Epithelial cell of proximal tubule (primary cell): ENCODE results near the gene SNX24. TPM values are rescaled to one million over a fixed set of nuclear protein-coding genes. Genes with fewer than 3 reads are reported as not detected.

ENCODE experiments used
- DNase-seq: peaks from one replicate; pipeline ENCODE4 v3.0.0-alpha.2; 2011; ENCODE audit warnings: low read depth
- H3K4me3 ChIP-seq: 2 replicates; pipeline ENCODE4 v1.5.1; 2011; ENCODE audit warnings: low read depth, mild to moderate bottlenecking, low read length
- CTCF ChIP-seq: conservative IDR thresholded peaks from 2 replicates; pipeline ENCODE4 v1.5.1; 2012; ENCODE audit warnings: low read depth, mild to moderate bottlenecking, low read length
- total RNA-seq: library from RNA; depleted of rRNA; stranded (reverse); fragments of >200 nt; gene quantifications from 2 replicates; pipeline ENCODE4 v1.2.3, GENCODE V29; 2015

The SNX24 gene
- total RNA-seq, 1 donor from 2014 or later: 30.7 TPM

- TF ChIP-seq CTCF: no peak
- DNase-seq: no peak
- H3K4me3 ChIP-seq: no peak overlapping the region
These were observed 136.4 kb downstream of the SNX24 start for GRCh38 chr5:122981846-122982245.

GRCh38 chr5:122982376-122982775 is 137.0 kb downstream of the SNX24 start:
- no peak for DNase-seq
- no peak overlapping the region for H3K4me3 ChIP-seq
- TF ChIP-seq CTCF: no peak

- TF ChIP-seq CTCF: no peak
- no peak for DNase-seq
- no peak overlapping the region for H3K4me3 ChIP-seq
These were observed 139.0 kb downstream of the SNX24 start for GRCh38 chr5:122984425-122984824.

GRCh38 chr5:122985006-122985700 is 139.7 kb downstream of the SNX24 start:
- H3K4me3 ChIP-seq: no peak overlapping the region
- no peak for DNase-seq
- TF ChIP-seq CTCF: no peak

- no peak overlapping the region for H3K4me3 ChIP-seq
- DNase-seq: no peak
- no peak for TF ChIP-seq CTCF
These were observed 140.7 kb downstream of the SNX24 start for GRCh38 chr5:122985954-122986721.

- DNase-seq: no peak
- TF ChIP-seq CTCF: no peak
- H3K4me3 ChIP-seq: no peak overlapping the region
These were observed 150.7 kb downstream of the SNX24 start for GRCh38 chr5:122996091-122996490.
